Spinal cord (tissue), 10 donors: ENCODE data around the gene UBFD1. TPM values are rescaled to one million over a fixed set of nuclear protein-coding genes. Genes with fewer than 3 reads are reported as not detected.

Source experiments
- DNase-seq, 6 donors: peaks; one replicate each; pipeline versions ENCODE4 v3.0.0 to v3.0.0-alpha.2; 2013 to 2015; ENCODE audit warnings: low spot score in 6 of 6, low read depth in 4 of 6
- H3K27ac ChIP-seq: one replicate; pipeline ENCODE4 v1.5.1; 2013; ENCODE audit warnings: low read depth, low read length, control low read depth
- H3K27me3 ChIP-seq: one replicate; pipeline ENCODE4 v1.6.1; 2013; ENCODE audit warnings: low read length; ENCODE audit not compliant: control insufficient read depth, insufficient read depth
- H3K36me3 ChIP-seq: one replicate; pipeline ENCODE4 v1.6.1; 2013; ENCODE audit warnings: low read length; ENCODE audit not compliant: control insufficient read depth, insufficient read depth
- H3K4me1 ChIP-seq: one replicate; pipeline ENCODE4 v1.6.1; 2013; ENCODE audit warnings: low read length; ENCODE audit not compliant: control insufficient read depth, insufficient read depth
- H3K4me3 ChIP-seq: one replicate; pipeline ENCODE4 v1.5.1; 2013; ENCODE audit warnings: low read depth, low read length, control low read depth
- H3K9me3 ChIP-seq: one replicate; pipeline ENCODE4 v1.6.1; 2013; ENCODE audit warnings: low read length; ENCODE audit not compliant: control insufficient read depth, insufficient read depth
- WGBS: methylation state at CpG from one replicate; pipeline ENCODE4 v1.1.5; 2013; ENCODE audit warnings: missing lambda C conversion rate; ENCODE audit not compliant: insufficient coverage; 5-methylcytosine and 5-hydroxymethylcytosine counted together
- polyA plus RNA-seq, 2 donors: library from polyadenylated mRNA; unstranded; fragments of 120-200 nt; gene quantifications; one replicate each; pipeline ENCODE4 v1.2.1, GENCODE V29; 2013; ENCODE audit not compliant: insufficient read length in 2 of 2
- total RNA-seq, 2 donors: library from RNA; depleted of rRNA in 1 of 2; stranded (reverse); fragments of 120-200 nt in 1 of 2; fragments of >200 nt in 1 of 2; gene quantifications; one replicate each; pipeline versions ENCODE4 v1.2.3 to v1.2.4, GENCODE V29; 2013 to 2014
- donor health status: healthy.

Gene UBFD1
- total and polyA plus RNA-seq, 4 donors, result 58.1 to 104 (median 88.8) TPM

DNA sequence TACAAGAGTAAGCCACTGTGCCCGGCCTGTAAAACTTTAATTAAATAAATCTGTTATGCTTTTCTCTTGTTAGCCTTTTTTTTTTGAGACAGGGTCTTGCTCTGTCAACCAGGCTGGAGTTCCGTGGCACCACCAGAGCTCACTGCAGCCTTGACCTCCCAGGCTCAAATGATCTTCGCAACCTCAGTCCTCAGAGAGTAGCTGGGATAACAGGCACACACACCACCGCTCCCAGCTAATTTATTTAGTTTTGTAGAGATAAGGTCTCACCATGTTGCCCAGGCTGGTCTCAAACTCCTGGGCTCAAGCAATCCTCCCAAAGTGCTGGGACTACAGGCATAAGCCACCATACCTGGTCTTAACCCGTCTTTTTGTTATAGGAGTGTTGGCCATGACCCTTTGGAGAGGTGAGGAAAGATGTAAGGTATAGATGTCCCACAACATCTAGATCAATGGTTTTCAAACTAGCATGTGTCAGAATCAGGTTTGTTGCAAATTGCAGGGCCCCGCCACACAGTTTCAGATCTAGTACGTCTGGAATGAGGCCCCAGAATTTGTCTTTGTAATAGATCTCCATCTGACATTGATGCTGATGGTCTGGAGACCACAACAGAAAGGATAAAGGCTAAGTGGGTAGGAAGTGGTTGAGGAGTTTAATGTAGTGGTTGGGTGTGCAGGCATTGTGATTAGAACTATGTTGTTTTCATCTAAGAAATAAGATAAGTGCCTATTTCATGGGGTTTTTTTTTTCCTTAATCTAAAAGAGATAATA lies 43.0 kb upstream of the UBFD1 start:
- DNase-seq, result no peak
- H3K4me3 ChIP-seq, result no peak overlapping the region
- no peak overlapping the region for H3K27ac ChIP-seq
- H3K4me1 ChIP-seq, result peaks cover 4% of the 10 kb centered on the region
- WGBS, result 86% methylated on average over 5 of the region's 7 CpGs
- H3K9me3 ChIP-seq, result no peaks in the 10 kb centered on the region
- H3K36me3 ChIP-seq, result peaks cover 29% of the 10 kb centered on the region
- no peaks in the 10 kb centered on the region for H3K27me3 ChIP-seq

DNA sequence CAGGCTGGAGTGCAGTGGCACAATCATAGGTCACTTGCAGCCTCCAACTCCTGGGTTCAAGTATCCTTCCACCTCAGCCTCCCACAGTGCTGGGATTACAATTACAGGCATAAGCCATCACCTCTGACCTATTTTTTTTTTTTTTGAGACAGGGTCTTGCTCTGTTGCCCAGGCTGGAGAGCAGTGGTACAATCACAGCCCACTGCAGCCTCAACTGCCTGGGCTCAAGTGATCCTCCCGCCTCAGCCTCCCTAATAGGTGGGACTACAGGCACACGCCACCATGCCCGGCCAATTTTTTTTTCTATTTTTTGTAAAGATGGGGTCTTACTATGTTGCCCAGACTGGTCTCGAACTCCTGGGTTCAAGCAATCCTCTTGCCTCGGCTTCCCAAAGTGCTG lies 41.6 kb upstream of the UBFD1 start:
- H3K9me3 ChIP-seq, result no peaks in the 10 kb centered on the region
- H3K27ac ChIP-seq, result no peak overlapping the region
- peaks cover 39% of the 10 kb centered on the region for H3K36me3 ChIP-seq
- WGBS, result no CpG with 5 or more reads among the region's 5 CpGs
- no peaks in the 10 kb centered on the region for H3K4me1 ChIP-seq
- H3K27me3 ChIP-seq, result no peaks in the 10 kb centered on the region
- no peak overlapping the region for H3K4me3 ChIP-seq
- DNase-seq, result no peak

DNA sequence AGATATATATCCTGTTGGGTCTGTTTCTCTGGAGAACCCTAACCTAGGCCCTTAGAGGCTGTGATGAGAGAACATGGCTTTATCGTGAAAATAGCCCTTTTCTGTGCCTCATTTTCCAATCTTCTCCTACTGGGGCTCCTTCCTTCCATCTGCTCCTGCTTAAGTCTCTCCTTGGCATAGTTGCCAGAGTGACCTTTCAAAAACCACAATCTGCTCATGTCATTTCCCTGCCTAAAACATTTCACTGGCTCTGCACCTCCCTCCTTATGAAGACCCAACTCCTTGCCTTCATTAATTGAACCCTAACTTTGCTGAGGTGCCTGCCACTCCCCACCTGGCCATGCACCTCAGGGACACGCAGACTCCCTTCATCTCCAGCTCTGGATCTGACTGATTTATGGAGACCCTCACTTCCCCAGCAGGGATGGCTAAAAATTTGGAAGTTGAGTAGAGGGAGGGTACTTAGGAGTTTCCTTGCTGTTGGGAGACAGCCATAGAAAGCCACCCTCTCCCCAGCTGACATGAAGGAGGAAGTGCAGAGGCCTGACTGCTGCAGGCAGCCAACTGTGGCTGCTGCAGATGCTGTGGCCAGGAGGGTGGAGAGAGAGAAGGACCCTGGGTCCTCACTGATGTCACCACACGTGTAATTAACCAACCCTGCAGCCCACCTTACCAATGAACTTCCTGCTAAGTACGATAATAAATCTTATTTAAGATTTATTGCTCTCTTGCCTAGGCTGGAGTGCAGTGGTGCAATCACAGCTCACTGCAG lies 41.0 kb upstream of the UBFD1 start:
- 100% methylated on average over 1 of the region's 4 CpGs for WGBS
- Histone ChIP-seq H3K27ac (no peak overlapping the region), H3K4me3 (no peak overlapping the region), H3K36me3 (peaks cover 44% of the 10 kb centered on the region), H3K9me3 (no peaks in the 10 kb centered on the region), H3K27me3 (no peaks in the 10 kb centered on the region), H3K4me1 (no peaks in the 10 kb centered on the region)
- DNase-seq, result no peak

DNA sequence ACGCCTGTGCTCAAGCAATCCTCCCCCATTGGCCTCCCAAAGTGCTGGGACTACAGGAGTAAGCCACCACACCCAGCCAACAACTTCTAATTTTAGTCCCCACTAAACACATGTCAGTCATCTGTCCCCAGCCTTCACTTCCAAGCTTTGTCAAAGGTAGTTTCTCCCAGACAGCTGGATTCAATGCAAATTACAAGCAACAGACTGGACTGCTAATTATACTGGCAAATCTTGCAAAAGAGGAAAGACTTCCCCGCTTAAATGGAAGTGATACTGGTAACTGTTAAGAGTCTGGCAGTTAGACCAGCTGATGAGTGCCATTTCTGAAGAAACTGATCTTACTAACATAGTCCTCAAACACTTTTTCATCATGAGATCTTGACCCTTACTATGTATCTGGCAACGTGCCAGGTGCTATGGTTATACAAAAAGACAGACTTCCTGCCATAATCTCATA lies 39.1 kb upstream of the UBFD1 start:
- Histone ChIP-seq H3K27ac (no peak overlapping the region), H3K4me3 (no peak overlapping the region), H3K36me3 (peaks cover 45% of the 10 kb centered on the region), H3K4me1 (no peaks in the 10 kb centered on the region), H3K9me3 (no peaks in the 10 kb centered on the region), H3K27me3 (no peaks in the 10 kb centered on the region)
- no peak for DNase-seq
- WGBS, result no CpG with 5 or more reads among the region's 3 CpGs

DNA sequence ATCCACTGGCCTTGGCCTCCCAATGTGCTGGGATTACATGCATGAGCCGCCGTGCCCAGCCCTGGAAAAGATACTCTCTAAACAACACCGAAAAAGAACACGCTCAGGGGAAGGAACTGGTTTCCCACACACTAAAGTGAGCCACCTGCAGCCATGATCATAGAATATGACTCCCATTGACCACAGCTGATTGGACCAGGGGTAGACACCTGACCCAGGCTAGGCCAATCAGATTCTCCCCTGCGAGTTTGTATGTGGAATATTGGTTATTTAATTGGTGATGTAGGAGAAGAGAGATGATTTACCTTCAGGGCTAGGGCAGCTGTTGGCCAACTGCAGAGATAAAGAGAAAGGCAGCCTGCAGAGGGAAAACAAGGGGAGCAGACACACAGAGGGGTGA lies 38.2 kb upstream of the UBFD1 start:
- no peak for DNase-seq
- Histone ChIP-seq H3K4me3 (no peak overlapping the region), H3K27me3 (no peaks in the 10 kb centered on the region), H3K27ac (no peak overlapping the region), H3K9me3 (no peaks in the 10 kb centered on the region), H3K4me1 (no peaks in the 10 kb centered on the region), H3K36me3 (peaks cover 50% of the 10 kb centered on the region)
- 98% methylated on average over 5 of the region's 5 CpGs for WGBS

DNA sequence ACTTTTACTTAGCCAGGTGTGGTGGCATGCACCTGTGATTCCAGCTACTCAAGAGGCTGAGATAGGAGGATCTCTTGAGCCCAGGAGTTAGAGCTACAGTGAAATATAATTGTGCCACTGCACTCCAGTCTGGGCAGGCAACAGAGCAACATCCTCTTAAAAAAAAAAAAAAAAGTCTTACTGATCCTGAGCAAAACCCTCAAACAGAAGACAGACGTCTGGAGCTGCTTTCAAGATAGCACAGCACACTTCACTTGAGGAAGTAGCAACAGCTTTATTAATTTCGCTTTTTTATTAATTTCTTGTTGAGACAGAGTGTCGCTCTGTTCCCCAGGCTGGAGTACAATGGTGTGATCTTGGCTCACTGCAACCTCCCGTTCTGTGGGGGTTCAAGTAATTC lies 37.0 kb upstream of the UBFD1 start:
- H3K27me3 ChIP-seq, result no peaks in the 10 kb centered on the region
- H3K27ac ChIP-seq, result no peak overlapping the region
- H3K4me3 ChIP-seq, result no peak overlapping the region
- no peaks in the 10 kb centered on the region for H3K9me3 ChIP-seq
- H3K36me3 ChIP-seq, result peaks cover 53% of the 10 kb centered on the region
- 87% methylated on average over 3 of the region's 4 CpGs for WGBS
- DNase-seq, result no peak
- H3K4me1 ChIP-seq, result no peaks in the 10 kb centered on the region

DNA sequence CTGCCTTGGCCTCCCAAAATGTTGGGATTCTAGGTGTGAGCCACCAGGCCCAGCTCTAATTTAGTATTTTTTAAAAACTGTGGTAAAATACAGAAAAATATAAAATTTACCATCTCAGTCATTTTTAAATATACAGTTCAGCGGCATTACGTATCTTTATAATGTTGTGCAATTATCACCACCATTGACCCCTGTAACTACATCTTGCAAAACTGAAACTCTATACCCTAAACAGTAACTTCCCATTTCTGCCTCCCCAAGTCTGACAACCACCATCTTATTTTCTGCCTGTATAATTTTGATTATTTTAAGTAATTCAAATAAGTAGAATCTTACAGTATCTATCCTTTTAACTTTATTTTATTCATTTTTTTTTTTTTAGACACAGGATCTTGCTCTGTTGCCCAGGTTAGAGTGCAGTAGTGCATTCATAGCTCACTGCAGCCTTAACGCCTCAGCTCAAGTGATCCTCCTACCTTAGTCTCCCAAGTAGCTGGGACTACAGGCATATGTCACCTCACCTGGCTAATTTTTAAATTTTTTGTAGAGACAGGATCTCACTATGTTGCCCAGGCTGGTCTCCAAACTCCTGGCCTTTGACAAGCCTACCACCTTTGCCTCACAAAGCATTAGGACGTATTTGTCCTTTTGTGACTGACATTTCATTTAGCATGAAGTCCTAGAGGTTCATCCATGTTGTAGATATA lies 36.3 kb upstream of the UBFD1 start:
- no peak for DNase-seq
- Histone ChIP-seq H3K27ac (no peak overlapping the region), H3K4me1 (no peaks in the 10 kb centered on the region), H3K4me3 (no peak overlapping the region), H3K36me3 (peaks cover 51% of the 10 kb centered on the region), H3K9me3 (no peaks in the 10 kb centered on the region), H3K27me3 (no peaks in the 10 kb centered on the region)
- WGBS, result 90% methylated on average over 2 of the region's 4 CpGs

DNA sequence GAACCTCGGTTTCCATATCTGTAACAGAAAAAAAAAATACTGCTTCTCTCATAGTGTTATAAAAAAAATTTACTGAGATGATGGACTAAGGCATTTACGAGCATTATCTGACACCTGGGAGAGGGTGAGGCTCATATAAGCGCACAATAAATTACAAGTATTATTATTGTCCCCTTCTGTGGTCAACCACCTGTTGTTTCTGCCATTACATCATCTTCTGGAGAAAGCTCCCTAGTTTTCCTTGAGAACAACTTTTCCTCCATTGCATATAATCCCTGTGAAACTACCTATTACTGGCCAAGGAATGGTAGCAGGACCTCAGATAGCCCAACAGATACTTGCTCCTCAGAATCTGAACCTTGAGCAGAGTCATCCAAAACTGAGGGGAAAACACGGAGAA lies 35.6 kb upstream of the UBFD1 start:
- no peaks in the 10 kb centered on the region for H3K9me3 ChIP-seq
- H3K27ac ChIP-seq, result no peak overlapping the region
- peaks cover 50% of the 10 kb centered on the region for H3K36me3 ChIP-seq
- WGBS, result 100% methylated on average over 1 of the region's 4 CpGs
- no peaks in the 10 kb centered on the region for H3K27me3 ChIP-seq
- H3K4me1 ChIP-seq, result no peaks in the 10 kb centered on the region
- no peak overlapping the region for H3K4me3 ChIP-seq
- DNase-seq, result no peak

DNA sequence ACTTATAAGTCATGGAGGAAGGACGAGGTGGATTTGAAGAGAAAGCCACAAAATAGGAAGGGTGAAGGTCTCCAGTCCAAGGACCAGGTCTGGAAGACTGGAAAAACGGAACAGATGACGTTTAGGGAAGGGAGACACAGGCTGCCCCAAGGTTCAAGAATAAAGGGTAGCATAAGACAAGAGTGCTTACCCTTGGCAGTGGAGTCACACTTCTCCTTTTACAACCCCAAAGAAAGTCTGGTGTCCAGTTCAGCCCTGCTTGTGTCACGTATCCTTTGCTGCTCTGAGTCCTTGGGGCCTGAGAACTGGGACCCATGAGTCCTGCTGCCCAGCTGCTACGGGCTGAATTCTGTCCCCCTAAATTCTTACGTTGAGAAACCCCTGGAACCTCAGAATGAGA lies 34.2 kb upstream of the UBFD1 start:
- H3K36me3 ChIP-seq, result peaks cover 61% of the 10 kb centered on the region
- 94% methylated on average over 4 of the region's 6 CpGs for WGBS
- no peaks in the 10 kb centered on the region for H3K27me3 ChIP-seq
- DNase-seq, result no peak
- no peak overlapping the region for H3K27ac ChIP-seq
- no peaks in the 10 kb centered on the region for H3K9me3 ChIP-seq
- H3K4me1 ChIP-seq, result no peaks in the 10 kb centered on the region
- H3K4me3 ChIP-seq, result no peak overlapping the region
